Esophagus squamous epithelium (tissue), 5 donors: Measurements from ENCODE around the gene LITAF. TPM values are rescaled to one million over a fixed set of nuclear protein-coding genes. Genes with fewer than 3 reads are reported as not detected.

Source experiments
- DNase-seq: peaks from one replicate; lab custom pipeline; 2025; lab: John Stamatoyannopoulos, UW
- H3K27ac ChIP-seq, 4 donors: fragments of 200-600 bp; sonication (generic); one replicate each; pipeline ENCODE4 v1.5.1; 2016 to 2019; ENCODE audit warnings: mild to moderate bottlenecking in 1 of 4
- H3K27me3 ChIP-seq, 4 donors: fragments of 200-600 bp; sonication (generic); 1 replicate in 3 of 4; 2 replicates in 1 of 4; pipeline versions ENCODE4 v1.5.1 to v1.6.0; 2017 to 2021; ENCODE audit warnings: antibody characterized with exemption in 1 of 4
- H3K36me3 ChIP-seq, 3 donors: fragments of 200-600 bp; sonication (generic); one replicate each; pipeline ENCODE4 v1.5.1; 2016 to 2019
- H3K4me1 ChIP-seq, 3 donors: fragments of 200-600 bp; sonication (generic); one replicate each; pipeline ENCODE4 v1.5.1; 2017 to 2019
- H3K4me3 ChIP-seq, 4 donors: fragments of 200-600 bp; sonication (generic); 1 replicate in 3 of 4; 2 replicates in 1 of 4; pipeline ENCODE4 v1.5.1; 2016 to 2019; ENCODE audit warnings: mild to moderate bottlenecking in 2 of 4, moderate library complexity in 1 of 4
- H3K9me3 ChIP-seq, 3 donors: fragments of 200-600 bp; sonication (generic); one replicate each; pipeline ENCODE4 v1.5.1; 2016 to 2019
- POLR2A ChIP-seq, 4 donors: fragments of 450-650 bp; IDR thresholded peaks; one replicate each; pipeline ENCODE4 v1.6.1; 2017; ENCODE audit warnings: antibody characterized with exemption in 4 of 4, mild to moderate bottlenecking in 4 of 4, moderate library complexity in 3 of 4
- WGBS, 2 donors: methylation state at CpG; one replicate each; pipeline ENCODE4 v1.1.5; 2018; 5-methylcytosine and 5-hydroxymethylcytosine counted together
- intact Hi-C: fragments of 100-400 bp; cut with DNase I; formaldehyde crosslinking; loops from one replicate; pipeline ENCODE4 v1.15.0; 2022
- total RNA-seq, 4 donors: library from RNA; depleted of rRNA; stranded (reverse); fragments of >200 nt; gene quantifications; one replicate each; pipeline ENCODE4 v1.1.0, GENCODE V29; 2016
- TF ChIP-seq, protein P1 (sequence below), 6 experiments: fragments of 450-650 bp in 4 of 6; fragments of 200-600 bp in 2 of 6; sonication (generic) in 2 of 6; IDR thresholded peaks; one replicate each; pipeline ENCODE4 v1.5.1; 2016 to 2019; ENCODE audit warnings: antibody characterized with exemption in 6 of 6, mild to moderate bottlenecking in 4 of 6, moderate library complexity in 4 of 6
- donor health status: DM: yes; HTN: yes; CAD: no.

LITAF gene
- total RNA-seq, 4 donors from 2014 or later, result 13.7 to 44.4 (median 34.4) TPM

DNA sequence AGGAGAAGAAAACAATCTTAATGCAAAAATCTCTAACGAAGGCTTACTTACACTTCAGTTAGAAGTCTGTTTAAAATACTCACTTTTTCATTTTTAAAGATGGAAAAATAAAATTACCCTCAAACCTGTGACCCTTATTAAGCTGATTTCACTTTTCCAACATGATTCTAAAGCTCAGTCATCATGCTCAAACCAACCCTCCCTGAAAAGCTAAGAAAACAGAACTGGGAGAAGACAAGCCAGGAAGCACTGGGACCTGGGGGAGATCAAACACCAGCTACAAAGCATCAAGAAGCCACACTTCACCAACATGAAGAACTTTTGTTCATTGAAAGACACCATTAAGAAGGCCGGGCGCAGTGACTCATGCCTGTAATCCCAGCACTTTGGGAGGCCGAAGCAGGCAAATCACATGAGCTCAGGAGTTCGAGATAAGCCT lies 88.8 kb downstream of the LITAF start:
- DNase-seq, result no peak
- peak overlapping the region; percentile 83 to 87 (median 84) for H3K27ac ChIP-seq
- H3K4me1 ChIP-seq, result peaks cover 13 to 57% (median 36%) of the 10 kb centered on the region in 3 donors
- no peaks in the 10 kb centered on the region for H3K9me3 ChIP-seq
- H3K4me3 ChIP-seq, result no peak overlapping the region
- TF ChIP-seq, protein P1, sequence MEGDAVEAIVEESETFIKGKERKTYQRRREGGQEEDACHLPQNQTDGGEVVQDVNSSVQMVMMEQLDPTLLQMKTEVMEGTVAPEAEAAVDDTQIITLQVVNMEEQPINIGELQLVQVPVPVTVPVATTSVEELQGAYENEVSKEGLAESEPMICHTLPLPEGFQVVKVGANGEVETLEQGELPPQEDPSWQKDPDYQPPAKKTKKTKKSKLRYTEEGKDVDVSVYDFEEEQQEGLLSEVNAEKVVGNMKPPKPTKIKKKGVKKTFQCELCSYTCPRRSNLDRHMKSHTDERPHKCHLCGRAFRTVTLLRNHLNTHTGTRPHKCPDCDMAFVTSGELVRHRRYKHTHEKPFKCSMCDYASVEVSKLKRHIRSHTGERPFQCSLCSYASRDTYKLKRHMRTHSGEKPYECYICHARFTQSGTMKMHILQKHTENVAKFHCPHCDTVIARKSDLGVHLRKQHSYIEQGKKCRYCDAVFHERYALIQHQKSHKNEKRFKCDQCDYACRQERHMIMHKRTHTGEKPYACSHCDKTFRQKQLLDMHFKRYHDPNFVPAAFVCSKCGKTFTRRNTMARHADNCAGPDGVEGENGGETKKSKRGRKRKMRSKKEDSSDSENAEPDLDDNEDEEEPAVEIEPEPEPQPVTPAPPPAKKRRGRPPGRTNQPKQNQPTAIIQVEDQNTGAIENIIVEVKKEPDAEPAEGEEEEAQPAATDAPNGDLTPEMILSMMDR (IDR thresholded peaks at IDR 0.05), result no peak
- TF ChIP-seq POLR2A (IDR thresholded peaks at IDR 0.05), result peak in 1 of 4 donors; percentile 20
- no peaks in the 10 kb centered on the region for H3K27me3 ChIP-seq
- intact Hi-C loops, result no loop called here
- 11 to 48% methylated on average over 3 to 5 of the region's 5 CpGs for WGBS, 2 donors
- H3K36me3 ChIP-seq, result no peaks in the 10 kb centered on the region

Other genes with a start within 250 kb of the LITAF start
- 10 to 100 TPM in 1 of 4 donors, 1 to 10 TPM in 3; 4.6 to 12.0 (median 8.1) TPM for gene RMI2, start 241.5 kb downstream of the LITAF start, total RNA-seq
- gene SNN, start 81.5 kb upstream of the LITAF start, total RNA-seq, result 10 to 100 TPM; 13.7 to 22.9 (median 17.0) TPM
- gene TXNDC11, start 155.9 kb upstream of the LITAF start, total RNA-seq, result 10 to 100 TPM; 26.0 to 39.1 (median 35.9) TPM
- gene ZC3H7A, start 210.3 kb upstream of the LITAF start, total RNA-seq, result 10 to 100 TPM; 16.6 to 34.1 (median 30.2) TPM